ENCODE data around the gene PPM1M.

PPM1M gene

GRCh38 chr3:52216585-52217408 lies 28.8 kb upstream of the PPM1M start:
- peak; percentile 58 for DNase-seq

- no peak for DNase-seq
Measured at GRCh38 chr3:52217409-52217805, 28.2 kb upstream of the PPM1M start.

GRCh38 chr3:52218026-52218425 lies 27.5 kb upstream of the PPM1M start:
- DNase-seq, result no peak

- DNase-seq, result peak; percentile 79
Measured at GRCh38 chr3:52218454-52218853, 27.1 kb upstream of the PPM1M start.

- no peak for DNase-seq
Measured at GRCh38 chr3:52218937-52219650, 26.5 kb upstream of the PPM1M start.

- DNase-seq, result peak; percentile 94
Measured at GRCh38 chr3:52220380-52221026, 25.1 kb upstream of the PPM1M start.

- no peak for DNase-seq
Measured at GRCh38 chr3:52221141-52221562, 24.4 kb upstream of the PPM1M start.

- DNase-seq, result no peak
Measured at GRCh38 chr3:52221563-52222318, 23.8 kb upstream of the PPM1M start.

- no peak for DNase-seq
Measured at GRCh38 chr3:52222319-52223221, 23.0 kb upstream of the PPM1M start.

- DNase-seq, result no peak
Measured at GRCh38 chr3:52223449-52224408, 21.8 kb upstream of the PPM1M start.

- DNase-seq, result peak; percentile 59
Measured at GRCh38 chr3:52225452-52226228, 19.9 kb upstream of the PPM1M start, which contains the start of gene TLR9. Gene TLR9 (minus strand): TSS chr3:52225645. CDS start chr3:52225529, 116 bp downstream.

- no peak for DNase-seq
Measured at GRCh38 chr3:52226229-52226817, 19.2 kb upstream of the PPM1M start.

- DNase-seq, result no peak
Measured at GRCh38 chr3:52227117-52227516, 18.4 kb upstream of the PPM1M start.

GRCh38 chr3:52227766-52228165 lies 17.8 kb upstream of the PPM1M start:
- no peak for DNase-seq

GRCh38 chr3:52228266-52228665 lies 17.3 kb upstream of the PPM1M start:
- no peak for DNase-seq

GRCh38 chr3:52228751-52229291 lies 16.7 kb upstream of the PPM1M start:
- no peak for DNase-seq

GRCh38 chr3:52229656-52230055 lies 15.9 kb upstream of the PPM1M start:
- no peak for DNase-seq

GRCh38 chr3:52230461-52230860 lies 15.1 kb upstream of the PPM1M start:
- DNase-seq, result no peak

GRCh38 chr3:52230889-52231499 lies 14.6 kb upstream of the PPM1M start:
- DNase-seq, result no peak

Data from hematopoietic multipotent progenitor cell treated with erythropoietin and hydrocortisone succinate and interleukin-3 and kit ligand, for 6 days (in vitro differentiated cells).